ENCODE measurements around the gene UQCRC1.

- TF ChIP-seq CTCF (IDR thresholded peaks at IDR 0.05), result no peak
- peak in 1 of 4 donors; percentile 53 for TF ChIP-seq POLR2A (IDR thresholded peaks at IDR 0.05)
These were observed 50.8 kb downstream of the UQCRC1 start for GRCh38 chr3:48558493-48559134.

Measured in upper lobe of left lung (tissue), 4 donors.